Prostate gland (tissue), 2 donors: ENCODE measurements around the gene WDR5. TPM values are rescaled to one million over a fixed set of nuclear protein-coding genes. Genes with fewer than 3 reads are reported as not detected.

Experiments
- DNase-seq: peaks from one replicate; pipeline ENCODE4 v3.0.0-alpha.2; 2019; ENCODE audit warnings: low spot score
- H3K27ac ChIP-seq, 2 donors: fragments of 200-600 bp; sonication (generic); 2 replicates each; pipeline ENCODE4 v1.5.1; 2017 to 2019
- H3K27me3 ChIP-seq: fragments of 200-600 bp; sonication (generic); replicated peaks from 2 replicates; pipeline ENCODE4 v1.5.1; 2019; ENCODE audit not compliant: insufficient read depth
- H3K36me3 ChIP-seq, 2 donors: fragments of 200-600 bp; sonication (generic); 1 replicate in 1 of 2; 2 replicates in 1 of 2; pipeline versions ENCODE4 v1.5.1 to v1.8.1; 2017 to 2019
- H3K4me1 ChIP-seq: fragments of 200-600 bp; sonication (generic); replicated peaks from 2 replicates; pipeline ENCODE4 v1.5.1; 2019
- H3K4me3 ChIP-seq, 2 donors: fragments of 200-600 bp; sonication (generic); 2 replicates each; pipeline ENCODE4 v1.5.1; 2017 to 2019
- H3K9me3 ChIP-seq: fragments of 200-600 bp; sonication (generic); 2 replicates; pipeline ENCODE4 v1.5.1; 2017
- CTCF ChIP-seq, 4 experiments: fragments of 200-600 bp in 2 of 4; fragments of 450-650 bp in 2 of 4; sonication (generic) in 2 of 4; IDR thresholded peaks; 1 replicate in 3 of 4; 2 replicates in 1 of 4; pipeline ENCODE4 v1.5.1; 2016 to 2019; ENCODE audit warnings: antibody characterized with exemption in 4 of 4, mild to moderate bottlenecking in 2 of 4, moderate library complexity in 2 of 4
- POLR2A ChIP-seq: fragments of 450-650 bp; IDR thresholded peaks from one replicate; pipeline ENCODE4 v1.6.1; 2016; ENCODE audit warnings: antibody characterized with exemption, mild to moderate bottlenecking
- POLR2AphosphoS5 ChIP-seq: sonication (generic); formaldehyde crosslinking; IDR thresholded peaks from one replicate; pipeline ENCODE4 v1.6.1; 2017; ENCODE audit warnings: antibody characterized with exemption
- WGBS: methylation state at CpG from one replicate; pipeline ENCODE4 v1.1.5; 2018; 5-methylcytosine and 5-hydroxymethylcytosine counted together
- intact Hi-C: fragments of 100-400 bp; cut with DNase I; formaldehyde crosslinking; loops from one replicate; pipeline ENCODE4 v1.14.2; 2022
- total RNA-seq, 2 donors: library from RNA; depleted of rRNA; stranded (reverse); fragments of >200 nt; gene quantifications; one replicate each; pipeline ENCODE4 v1.1.0, GENCODE V29; 2016

WDR5 gene
- total RNA-seq, 2 donors from 2014 or later = 28.6 to 67.9 TPM

GRCh38 chr9:134200730-134201129 is 64.8 kb downstream of the WDR5 start:
- no peaks in the 10 kb centered on the region for H3K9me3 ChIP-seq
- DNase-seq = no peak
- H3K4me3 ChIP-seq = no peak overlapping the region
- WGBS = 42% methylated on average over 1 of the region's 1 CpG
- H3K27me3 ChIP-seq = no peaks in the 10 kb centered on the region
- intact Hi-C loops = no loop called here
- TF ChIP-seq POLR2AphosphoS5 (no peak), POLR2A (no peak), CTCF (IDR thresholded peaks at IDR 0.05) (no peak)
- no peaks in the 10 kb centered on the region for H3K36me3 ChIP-seq
- H3K4me1 ChIP-seq = no peaks in the 10 kb centered on the region
- H3K27ac ChIP-seq = no peak overlapping the region

DNA sequence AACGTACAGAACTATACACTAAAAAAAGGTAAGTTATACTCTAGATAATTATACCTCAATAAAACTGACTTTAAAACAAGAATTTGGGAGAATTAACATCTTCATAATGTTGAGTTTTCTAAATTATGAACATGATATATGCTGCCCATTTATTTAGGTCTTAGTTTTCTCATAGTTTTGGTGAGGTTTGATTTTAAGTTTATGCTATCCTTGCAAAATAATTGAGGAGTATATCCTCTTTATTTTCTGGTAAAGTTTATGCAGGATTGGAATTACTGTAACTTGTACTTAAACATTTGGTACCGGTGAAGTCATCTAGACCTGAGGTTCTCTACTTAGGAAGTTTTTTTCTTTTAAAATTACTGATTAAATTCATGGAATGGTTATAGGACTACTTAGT is 67.3 kb downstream of the WDR5 start:
- intact Hi-C loops = no loop called here

DNA sequence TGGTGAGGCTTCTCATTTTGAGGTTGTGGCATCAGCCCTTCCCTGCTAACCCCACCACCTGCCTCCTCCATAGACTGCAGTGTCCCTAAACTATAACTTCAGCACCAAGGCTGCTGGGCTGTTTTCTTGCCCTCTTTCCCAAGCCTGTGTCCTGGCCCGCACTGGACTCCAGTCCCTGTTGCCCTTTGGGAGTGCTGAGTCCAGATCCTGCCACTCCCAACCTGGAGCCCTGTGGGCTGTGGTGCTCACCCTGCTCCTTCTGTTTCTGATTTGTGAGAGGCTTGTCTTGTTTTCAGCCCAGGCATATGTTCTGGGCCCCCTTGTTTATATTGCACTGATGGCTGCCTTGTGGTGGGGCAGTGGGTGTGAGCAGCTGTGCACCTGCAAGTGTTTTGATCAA is 68.2 kb downstream of the WDR5 start:
- Histone ChIP-seq H3K36me3 (no peaks in the 10 kb centered on the region), H3K27me3 (no peaks in the 10 kb centered on the region), H3K9me3 (no peaks in the 10 kb centered on the region), H3K27ac (no peak overlapping the region), H3K4me3 (no peak overlapping the region), H3K4me1 (no peaks in the 10 kb centered on the region)
- TF ChIP-seq POLR2AphosphoS5 (no peak), CTCF (IDR thresholded peaks at IDR 0.05) (no peak), POLR2A (no peak)
- intact Hi-C loops = no loop called here
- no peak for DNase-seq
- 94% methylated on average over 1 of the region's 1 CpG for WGBS

More for the DNA sequence above, 67.3 kb downstream of the WDR5 start:
- DNase-seq = no peak
- H3K36me3 ChIP-seq = no peaks in the 10 kb centered on the region
- no peaks in the 10 kb centered on the region for H3K27me3 ChIP-seq
- no peaks in the 10 kb centered on the region for H3K9me3 ChIP-seq
- no peak overlapping the region for H3K27ac ChIP-seq
- no peaks in the 10 kb centered on the region for H3K4me1 ChIP-seq
- TF ChIP-seq POLR2AphosphoS5 (no peak), POLR2A (no peak), CTCF (IDR thresholded peaks at IDR 0.05) (no peak)
- WGBS = 91% methylated on average over 2 of the region's 2 CpGs
- H3K4me3 ChIP-seq = no peak overlapping the region

- Histone ChIP-seq H3K27me3 (no peaks in the 10 kb centered on the region), H3K9me3 (no peaks in the 10 kb centered on the region), H3K4me3 (no peak overlapping the region), H3K27ac (no peak overlapping the region), H3K36me3 (no peaks in the 10 kb centered on the region), H3K4me1 (no peaks in the 10 kb centered on the region)
- intact Hi-C loops = no loop called here
- DNase-seq = no peak
- TF ChIP-seq CTCF (IDR thresholded peaks at IDR 0.05) = no peak
- TF ChIP-seq POLR2AphosphoS5 = no peak
- TF ChIP-seq POLR2A = no peak
- WGBS = 76% methylated on average over 15 of the region's 15 CpGs
These were observed 69.2 kb downstream of the WDR5 start for GRCh38 chr9:134204991-134205578.

- H3K27me3 ChIP-seq = no peaks in the 10 kb centered on the region
- no peak overlapping the region for H3K4me3 ChIP-seq
- no peaks in the 10 kb centered on the region for H3K4me1 ChIP-seq
- no peaks in the 10 kb centered on the region for H3K9me3 ChIP-seq
- no peak overlapping the region for H3K27ac ChIP-seq
- TF ChIP-seq POLR2AphosphoS5 = no peak
- TF ChIP-seq CTCF (IDR thresholded peaks at IDR 0.05) = no peak
- no peak for TF ChIP-seq POLR2A
- no peaks in the 10 kb centered on the region for H3K36me3 ChIP-seq
- DNase-seq = no peak
- WGBS = 51% methylated on average over 24 of the region's 24 CpGs
- intact Hi-C loops = no loop called here
These were observed 69.9 kb downstream of the WDR5 start for GRCh38 chr9:134205672-134206310.
